PFSK-1 (cell line): ENCODE data around the gene ODC1.

Experiments used
- FOXP2 ChIP-seq: optimal IDR thresholded peaks from 2 replicates; pipeline ENCODE3; 2011; ENCODE audit warnings: borderline replicate concordance, control low read depth, inconsistent platforms; ENCODE audit not compliant: insufficient read depth; ENCODE audit errors: extremely low read length, extremely low read depth
- POLR2AphosphoS5 ChIP-seq: IDR thresholded peaks from 2 replicates; pipeline ENCODE4 v1.6.1; 2012; ENCODE audit warnings: low read depth, mild to moderate bottlenecking, control low read depth, low read length, moderate library complexity
- SIN3A ChIP-seq: IDR thresholded peaks from 2 replicates; pipeline ENCODE4 v1.6.1; 2012; ENCODE audit warnings: mild to moderate bottlenecking, low read length, moderate library complexity, borderline replicate concordance; ENCODE audit not compliant: insufficient read depth
- TAF1 ChIP-seq: IDR thresholded peaks from 2 replicates; pipeline ENCODE4 v1.6.1; 2012; ENCODE audit warnings: low read length, control low read depth, borderline replicate concordance; ENCODE audit not compliant: insufficient read depth
- TF ChIP-seq, protein P1 (sequence below), 2 experiments: IDR thresholded peaks; 2 replicates each; pipeline versions ENCODE4 v1.6.1 to v1.8.0; 2011 to 2012; ENCODE audit warnings: low read depth in 2 of 2, low read length in 2 of 2, control low read depth in 1 of 2, inconsistent platforms in 1 of 2, mild to moderate bottlenecking in 1 of 2, moderate library complexity in 1 of 2; ENCODE audit not compliant: insufficient read depth in 1 of 2

ODC1 gene

DNA sequence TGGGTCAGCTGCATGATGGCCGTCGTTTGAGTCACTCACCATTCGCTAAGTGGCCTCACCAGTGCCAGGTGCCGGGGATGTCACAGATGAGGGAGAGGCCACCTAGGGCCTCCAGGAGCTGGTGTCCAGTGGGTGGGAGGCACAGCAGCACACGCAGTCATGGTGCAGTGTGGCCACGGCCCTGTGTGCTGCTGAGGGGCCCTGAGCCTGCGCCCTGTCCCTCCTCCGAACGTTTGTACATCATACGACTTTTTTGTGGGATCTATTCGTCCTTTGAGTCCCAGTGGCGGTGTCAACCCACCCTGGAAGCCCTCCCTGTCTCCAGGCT is 30.1 kb upstream of the ODC1 start:
- TF ChIP-seq, protein P1, sequence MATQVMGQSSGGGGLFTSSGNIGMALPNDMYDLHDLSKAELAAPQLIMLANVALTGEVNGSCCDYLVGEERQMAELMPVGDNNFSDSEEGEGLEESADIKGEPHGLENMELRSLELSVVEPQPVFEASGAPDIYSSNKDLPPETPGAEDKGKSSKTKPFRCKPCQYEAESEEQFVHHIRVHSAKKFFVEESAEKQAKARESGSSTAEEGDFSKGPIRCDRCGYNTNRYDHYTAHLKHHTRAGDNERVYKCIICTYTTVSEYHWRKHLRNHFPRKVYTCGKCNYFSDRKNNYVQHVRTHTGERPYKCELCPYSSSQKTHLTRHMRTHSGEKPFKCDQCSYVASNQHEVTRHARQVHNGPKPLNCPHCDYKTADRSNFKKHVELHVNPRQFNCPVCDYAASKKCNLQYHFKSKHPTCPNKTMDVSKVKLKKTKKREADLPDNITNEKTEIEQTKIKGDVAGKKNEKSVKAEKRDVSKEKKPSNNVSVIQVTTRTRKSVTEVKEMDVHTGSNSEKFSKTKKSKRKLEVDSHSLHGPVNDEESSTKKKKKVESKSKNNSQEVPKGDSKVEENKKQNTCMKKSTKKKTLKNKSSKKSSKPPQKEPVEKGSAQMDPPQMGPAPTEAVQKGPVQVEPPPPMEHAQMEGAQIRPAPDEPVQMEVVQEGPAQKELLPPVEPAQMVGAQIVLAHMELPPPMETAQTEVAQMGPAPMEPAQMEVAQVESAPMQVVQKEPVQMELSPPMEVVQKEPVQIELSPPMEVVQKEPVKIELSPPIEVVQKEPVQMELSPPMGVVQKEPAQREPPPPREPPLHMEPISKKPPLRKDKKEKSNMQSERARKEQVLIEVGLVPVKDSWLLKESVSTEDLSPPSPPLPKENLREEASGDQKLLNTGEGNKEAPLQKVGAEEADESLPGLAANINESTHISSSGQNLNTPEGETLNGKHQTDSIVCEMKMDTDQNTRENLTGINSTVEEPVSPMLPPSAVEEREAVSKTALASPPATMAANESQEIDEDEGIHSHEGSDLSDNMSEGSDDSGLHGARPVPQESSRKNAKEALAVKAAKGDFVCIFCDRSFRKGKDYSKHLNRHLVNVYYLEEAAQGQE (IDR thresholded peaks at IDR 0.05; ENCODE audit: insufficient read depth in 1 of 2, low read depth in 2 of 2, low read length in 2 of 2): no peak
- TF ChIP-seq TAF1: no peak
- no peak for TF ChIP-seq SIN3A
- TF ChIP-seq FOXP2: no peak
- TF ChIP-seq POLR2AphosphoS5: no peak

GRCh38 chr2:10477443-10478297 is 29.5 kb upstream of the ODC1 start:
- TF ChIP-seq POLR2AphosphoS5: no peak
- TF ChIP-seq, protein P1 (IDR thresholded peaks at IDR 0.05; ENCODE audit: insufficient read depth in 1 of 2, low read depth in 2 of 2, low read length in 2 of 2): no peak
- TF ChIP-seq SIN3A: no peak

DNA sequence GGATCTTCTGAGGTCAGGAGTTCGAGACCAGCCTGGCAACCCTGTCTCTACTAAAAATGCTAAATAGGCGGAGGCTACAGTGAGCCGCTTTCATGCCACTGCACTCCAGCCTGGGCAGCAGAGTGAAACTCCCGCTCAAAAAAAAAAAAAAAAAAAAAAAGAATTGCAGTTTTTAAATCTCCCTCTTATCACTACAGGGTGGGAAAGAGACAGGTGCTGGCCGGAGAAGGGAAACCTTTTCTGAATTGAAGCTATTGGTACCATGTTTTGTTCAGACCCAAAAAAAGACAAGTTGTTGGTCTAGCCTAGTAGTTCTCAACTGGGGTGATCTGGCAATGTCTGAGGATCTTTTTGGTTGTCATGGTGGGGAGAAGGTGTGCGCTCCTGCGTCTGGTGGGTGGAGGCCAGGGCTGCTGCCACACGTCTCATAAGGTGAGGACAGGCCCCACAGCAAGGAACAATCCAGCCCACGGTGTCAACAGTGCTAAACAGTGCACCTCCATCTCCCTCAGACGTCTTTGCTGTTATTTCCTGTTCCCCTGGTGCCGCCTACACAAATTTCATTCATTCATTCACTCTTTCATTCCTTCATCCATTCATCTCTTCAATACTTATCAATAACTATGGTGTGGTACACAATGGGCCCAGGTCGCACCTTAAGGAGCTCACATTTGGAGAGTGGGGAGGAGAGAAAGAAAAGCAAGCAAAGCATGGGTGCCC is 28.8 kb upstream of the ODC1 start:
- TF ChIP-seq POLR2AphosphoS5 (no peak), FOXP2 (no peak), SIN3A (no peak), TAF1 (no peak)
- TF ChIP-seq, protein P1 (IDR thresholded peaks at IDR 0.05; ENCODE audit: insufficient read depth in 1 of 2, low read depth in 2 of 2, low read length in 2 of 2): no peak

- no peak for TF ChIP-seq POLR2AphosphoS5
- TF ChIP-seq, protein P1 (IDR thresholded peaks at IDR 0.05; ENCODE audit: insufficient read depth in 1 of 2, low read depth in 2 of 2, low read length in 2 of 2): no peak
- no peak for TF ChIP-seq SIN3A
- no peak for TF ChIP-seq FOXP2
- no peak for TF ChIP-seq TAF1
Observed at GRCh38 chr2:10475811-10476660, 27.9 kb upstream of the ODC1 start.
